H9 (cell line): ENCODE results near the gene YOD1. TPM values are rescaled to one million over a fixed set of nuclear protein-coding genes. Genes with fewer than 3 reads are reported as not detected.

Experiments used
- DNase-seq: peaks from one replicate; pipeline ENCODE4 v3.0.0-alpha.2; 2017
- H2AFZ ChIP-seq: one replicate; pipeline ENCODE4 v1.6.1; 2013; ENCODE audit warnings: mild to moderate bottlenecking, low read length, control low read depth, moderate library complexity
- H2AK5ac ChIP-seq: 2 replicates; pipeline ENCODE4 v1.6.1; 2013; ENCODE audit warnings: low read length, control low read depth, mixed read lengths; ENCODE audit not compliant: insufficient read length
- H2BK120ac ChIP-seq: one replicate; pipeline ENCODE4 v1.6.1; 2013; ENCODE audit warnings: low read depth, mild to moderate bottlenecking, low read length, control low read depth, inconsistent platforms; ENCODE audit not compliant: poor library complexity, severe bottlenecking
- H2BK12ac ChIP-seq: 2 replicates; pipeline ENCODE4 v1.6.1; 2013; ENCODE audit warnings: low read length, control low read depth, mixed read lengths, low read depth; ENCODE audit not compliant: insufficient read length
- H2BK15ac ChIP-seq: 2 replicates; pipeline ENCODE4 v1.6.1; 2013; ENCODE audit warnings: low read depth, low read length, control low read depth
- H2BK20ac ChIP-seq: one replicate; pipeline ENCODE4 v1.6.1; 2013; ENCODE audit warnings: low read depth, mild to moderate bottlenecking, low read length, control low read depth, inconsistent platforms; ENCODE audit not compliant: poor library complexity, severe bottlenecking
- H2BK5ac ChIP-seq: 2 replicates; pipeline ENCODE4 v1.6.1; 2013; ENCODE audit warnings: low read length, control low read depth, mixed read lengths; ENCODE audit not compliant: insufficient read length
- H3K14ac ChIP-seq: 2 replicates; pipeline ENCODE4 v1.6.1; 2013; ENCODE audit warnings: low read length, control low read depth; ENCODE audit not compliant: insufficient read depth
- H3K18ac ChIP-seq: 2 replicates; pipeline ENCODE4 v1.6.1; 2013; ENCODE audit warnings: low read depth, mild to moderate bottlenecking, mixed read lengths, low read length, control low read depth; ENCODE audit not compliant: insufficient read length
- H3K23ac ChIP-seq: 2 replicates; pipeline ENCODE4 v1.6.1; 2013; ENCODE audit warnings: low read length, control low read depth, mixed read lengths, low read depth; ENCODE audit not compliant: insufficient read length
- H3K23me2 ChIP-seq: 2 replicates; pipeline ENCODE4 v1.6.1; 2013; ENCODE audit warnings: low read depth, mild to moderate bottlenecking, mixed read lengths, low read length, control low read depth; ENCODE audit not compliant: insufficient read length, poor library complexity, severe bottlenecking
- H3K27ac ChIP-seq: 2 replicates; pipeline ENCODE4 v1.5.1; 2013; ENCODE audit warnings: low read length, control low read depth, mixed read lengths, low read depth; ENCODE audit not compliant: insufficient read length
- H3K27me3 ChIP-seq: 2 replicates; pipeline ENCODE4 v1.6.1; 2013; ENCODE audit warnings: low read length, control low read depth, inconsistent platforms; ENCODE audit not compliant: insufficient read depth
- H3K4ac ChIP-seq: 2 replicates; pipeline ENCODE4 v1.6.1; 2013; ENCODE audit warnings: low read depth, mild to moderate bottlenecking, control low read depth, inconsistent platforms, low read length, moderate library complexity
- H3K4me1 ChIP-seq: 2 replicates; pipeline ENCODE4 v1.6.1; 2013; ENCODE audit warnings: low read length, control low read depth, inconsistent platforms; ENCODE audit not compliant: insufficient read depth
- H3K4me2 ChIP-seq: 2 replicates; pipeline ENCODE4 v1.6.1; 2013; ENCODE audit warnings: low read length, control low read depth, mixed read lengths; ENCODE audit not compliant: insufficient read length, insufficient read depth
- H3K56ac ChIP-seq: 2 replicates; pipeline ENCODE4 v1.6.1; 2013; ENCODE audit warnings: low read depth, mild to moderate bottlenecking, mixed read lengths, low read length, control low read depth; ENCODE audit not compliant: insufficient read length
- H3K79me1 ChIP-seq: 2 replicates; pipeline ENCODE4 v1.6.1; 2013; ENCODE audit warnings: low read depth, mild to moderate bottlenecking, moderate library complexity, low read length, control low read depth, inconsistent platforms; ENCODE audit not compliant: insufficient read depth, poor library complexity, severe bottlenecking
- H3K79me2 ChIP-seq: 2 replicates; pipeline ENCODE4 v1.6.1; 2013; ENCODE audit warnings: low read length, control low read depth, inconsistent platforms; ENCODE audit not compliant: insufficient read depth
- H3K9ac ChIP-seq: 2 replicates; pipeline ENCODE4 v1.6.1; 2013; ENCODE audit warnings: low read length, control low read depth, mixed read lengths; ENCODE audit not compliant: insufficient read length; ENCODE audit errors: extremely low read depth
- H3K9me3 ChIP-seq: one replicate; pipeline ENCODE4 v1.6.1; 2013; ENCODE audit warnings: low read depth, low read length, inconsistent platforms; ENCODE audit not compliant: control insufficient read depth
- H3T11ph ChIP-seq: one replicate; pipeline ENCODE4 v1.6.1; 2013; ENCODE audit warnings: mild to moderate bottlenecking, low read length, control low read depth, inconsistent platforms
- H4K20me1 ChIP-seq: one replicate; pipeline ENCODE4 v1.6.1; 2013; ENCODE audit not compliant: control insufficient read depth, insufficient read length, insufficient read depth
- H4K5ac ChIP-seq: 2 replicates; pipeline ENCODE4 v1.6.1; 2013; ENCODE audit warnings: low read depth, mild to moderate bottlenecking, mixed read lengths, low read length, control low read depth; ENCODE audit not compliant: insufficient read length
- H4K8ac ChIP-seq: replicated peaks from 2 replicates; pipeline ENCODE4 v1.6.1; 2013; ENCODE audit warnings: low read length, control low read depth, mixed read lengths, low read depth; ENCODE audit not compliant: insufficient read length
- H4K91ac ChIP-seq: 2 replicates; pipeline ENCODE4 v1.6.1; 2013; ENCODE audit warnings: low read depth, mild to moderate bottlenecking, moderate library complexity, mixed read lengths, low read length, control low read depth; ENCODE audit not compliant: insufficient read length
- H3K27ac Mint-ChIP-seq, 3 experiments: 2 replicates in 2 of 3; 3 replicates in 1 of 3; pipeline ENCODE4 v1.8.0; 2020 to 2021; ENCODE audit warnings: mixed read lengths in 3 of 3, mild to moderate bottlenecking in 1 of 3, moderate library complexity in 1 of 3
- H3K27me3 Mint-ChIP-seq: 2 replicates; pipeline ENCODE4 v1.8.0; 2021; ENCODE audit warnings: low read depth, mild to moderate bottlenecking, moderate library complexity, mixed read lengths
- H3K36me3 Mint-ChIP-seq, 3 experiments: 2 replicates in 2 of 3; 3 replicates in 1 of 3; pipeline ENCODE4 v1.8.0; 2020 to 2021; ENCODE audit warnings: low read depth in 3 of 3, mixed read lengths in 3 of 3; ENCODE audit not compliant: insufficient read depth in 1 of 3
- H3K4me1 Mint-ChIP-seq, 2 experiments: 2 replicates each; pipeline ENCODE4 v1.8.0; 2020; ENCODE audit warnings: mixed read lengths in 2 of 2
- H3K4me3 Mint-ChIP-seq, 2 experiments: 2 replicates in 1 of 2; 3 replicates in 1 of 2; pipeline ENCODE4 v1.8.0; 2020 to 2021; ENCODE audit warnings: mild to moderate bottlenecking in 2 of 2, mixed read lengths in 2 of 2, moderate library complexity in 1 of 2
- H3K9me3 Mint-ChIP-seq, 2 experiments: 2 replicates in 1 of 2; 3 replicates in 1 of 2; pipeline ENCODE4 v1.8.0; 2020; ENCODE audit warnings: mild to moderate bottlenecking in 2 of 2, mixed read lengths in 2 of 2, moderate library complexity in 1 of 2
- CTCF ChIP-seq: fragments of 200-600 bp; sonication (generic); conservative IDR thresholded peaks from 3 replicates; pipeline ENCODE4 v1.8.0; 2021; ENCODE audit warnings: antibody characterized with exemption, mild to moderate bottlenecking
- WGBS: extraction: QIAGEN DNeasy Blood & Tissue Kit; methylation state at CpG from one replicate; pipeline ENCODE4 v1.1.7; 2013; ENCODE audit warnings: missing lambda C conversion rate, low lambda C conversion rate, mixed read lengths; ENCODE audit not compliant: insufficient read length; ENCODE audit errors: extremely low coverage; 5-methylcytosine and 5-hydroxymethylcytosine counted together
- total RNA-seq: library from RNA; stranded (reverse); gene quantifications from 2 replicates; pipeline ENCODE4 v1.2.1, GENCODE V29; 2021

The YOD1 gene
- total RNA-seq, 1 experiment from 2014 or later, result 8.6 TPM

DNA sequence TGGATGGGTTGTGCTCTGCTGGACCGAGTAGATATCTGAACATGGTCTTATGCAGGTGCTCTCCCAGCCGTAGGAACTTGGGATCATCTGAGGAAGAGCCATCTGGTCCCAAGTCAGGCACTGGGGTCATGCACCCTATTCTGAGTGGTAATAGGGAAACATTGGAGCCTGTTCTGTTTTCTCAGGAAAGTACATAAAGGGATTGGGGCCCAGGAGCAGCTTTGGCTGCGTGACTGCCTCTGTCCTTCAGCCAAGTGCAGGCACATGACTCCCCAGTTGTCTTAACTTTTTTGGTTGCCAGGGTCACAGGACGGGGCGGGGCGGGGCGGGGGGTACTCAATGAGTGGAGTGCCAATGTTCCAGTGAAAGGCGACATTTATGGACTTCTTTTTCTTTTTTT, 13.6 kb upstream of the YOD1 start:
- Histone ChIP-seq H3K4me1 (no peaks in the 10 kb centered on the region), H4K91ac (no peak overlapping the region), H2AFZ (no peak overlapping the region), H3K18ac (no peak overlapping the region), H3K27ac (no peak overlapping the region), H2BK20ac (no peak overlapping the region), H3K27me3 (no peaks in the 10 kb centered on the region), H3K4me2 (no peak overlapping the region), H2AK5ac (no peak overlapping the region), H4K5ac (no peak overlapping the region), H3K9ac (no peak overlapping the region), H2BK120ac (no peak overlapping the region), H4K8ac (no peak overlapping the region), H3T11ph (no peak overlapping the region), H3K23ac (no peak overlapping the region), H3K23me2 (no peaks in the 10 kb centered on the region), H3K56ac (no peak overlapping the region), H3K4ac (no peak overlapping the region), H3K79me1 (no peaks in the 10 kb centered on the region), H3K79me2 (no peaks in the 10 kb centered on the region), H3K14ac (no peak overlapping the region), H2BK12ac (no peak overlapping the region), H3K9me3 (no peaks in the 10 kb centered on the region), H2BK5ac (no peak overlapping the region), H4K20me1 (no peaks in the 10 kb centered on the region), H2BK15ac (no peak overlapping the region)
- Mint-ChIP-seq H3K27ac (no peak overlapping the region), H3K4me3 (no peak overlapping the region), H3K36me3 (peaks cover 10 to 60% (median 39%) of the 10 kb centered on the region in 3 experiments), H3K27me3 (no peaks in the 10 kb centered on the region), H3K9me3 (no peaks in the 10 kb centered on the region), H3K4me1 (peaks cover 0 to 2% of the 10 kb centered on the region in 2 experiments; a peak in 1 of 4 replicates)
- WGBS, result no CpG with 5 or more reads among the region's 8 CpGs
- no peak for TF ChIP-seq CTCF
- DNase-seq, result no peak
